Endometrium (tissue), 2 donors: Measurements from ENCODE around the gene SCNN1A.

Experiments used
- FAIRE-seq: peaks from 2 replicates; lab custom pipeline; 2012; peaks lifted over from hg19 to GRCh38; lab: Jason Lieb, UNC
- donor health status: control.
- donor health status: control.

The SCNN1A gene

GRCh38 chr12:6383572-6384498 is 8.5 kb upstream of the SCNN1A start, which contains the start of gene LTBR:
Gene LTBR, plus strand, starts transcription at chr12:6384162. Its CDS starts 197 bp downstream, at chr12:6384359.
- no peak for FAIRE-seq

GRCh38 chr12:6382982-6383381 is 7.6 kb upstream of the SCNN1A start:
- FAIRE-seq, result no peak

- no peak for FAIRE-seq
These were observed 7.0 kb upstream of the SCNN1A start for GRCh38 chr12:6382371-6382770.

GRCh38 chr12:6380141-6381121 is 5.1 kb upstream of the SCNN1A start:
- no peak for FAIRE-seq

- no peak for FAIRE-seq
These were observed 3.5 kb upstream of the SCNN1A start for GRCh38 chr12:6378709-6379472.

GRCh38 chr12:6377667-6377994 is 2.3 kb upstream of the SCNN1A start:
- FAIRE-seq, result no peak

- FAIRE-seq, result no peak
These were observed 1.7 kb upstream of the SCNN1A start for GRCh38 chr12:6376870-6377666.

GRCh38 chr12:6376079-6376869 is 911 bp upstream of the SCNN1A start:
- no peak for FAIRE-seq

GRCh38 chr12:6374786-6375160 is 590 bp downstream of the SCNN1A start:
- no peak for FAIRE-seq

GRCh38 chr12:6374028-6374785 is 1.2 kb downstream of the SCNN1A start:
- FAIRE-seq, result no peak

GRCh38 chr12:6373022-6373787 is 2.2 kb downstream of the SCNN1A start:
- FAIRE-seq, result no peak

- no peak for FAIRE-seq
These were observed 2.9 kb downstream of the SCNN1A start for GRCh38 chr12:6372403-6373003.

- no peak for FAIRE-seq
These were observed 4.2 kb downstream of the SCNN1A start for GRCh38 chr12:6370994-6371754.

- FAIRE-seq, result no peak
These were observed 4.8 kb downstream of the SCNN1A start for GRCh38 chr12:6370576-6370935.

- FAIRE-seq, result no peak
These were observed 5.3 kb downstream of the SCNN1A start for GRCh38 chr12:6369916-6370575.

- no peak for FAIRE-seq
These were observed 6.3 kb downstream of the SCNN1A start for GRCh38 chr12:6368906-6369525.
